Measurements from ENCODE around the gene CDHR4.
A peak's percentile ranks its signal among the peaks of the same experiment; 100 is the strongest.
"Not testable (repeated sequence)": the region's sequence is repeated elsewhere in the genome, so short reads cannot be mapped to it uniquely, and the experiment has no call there.

The CDHR4 gene, protein sequence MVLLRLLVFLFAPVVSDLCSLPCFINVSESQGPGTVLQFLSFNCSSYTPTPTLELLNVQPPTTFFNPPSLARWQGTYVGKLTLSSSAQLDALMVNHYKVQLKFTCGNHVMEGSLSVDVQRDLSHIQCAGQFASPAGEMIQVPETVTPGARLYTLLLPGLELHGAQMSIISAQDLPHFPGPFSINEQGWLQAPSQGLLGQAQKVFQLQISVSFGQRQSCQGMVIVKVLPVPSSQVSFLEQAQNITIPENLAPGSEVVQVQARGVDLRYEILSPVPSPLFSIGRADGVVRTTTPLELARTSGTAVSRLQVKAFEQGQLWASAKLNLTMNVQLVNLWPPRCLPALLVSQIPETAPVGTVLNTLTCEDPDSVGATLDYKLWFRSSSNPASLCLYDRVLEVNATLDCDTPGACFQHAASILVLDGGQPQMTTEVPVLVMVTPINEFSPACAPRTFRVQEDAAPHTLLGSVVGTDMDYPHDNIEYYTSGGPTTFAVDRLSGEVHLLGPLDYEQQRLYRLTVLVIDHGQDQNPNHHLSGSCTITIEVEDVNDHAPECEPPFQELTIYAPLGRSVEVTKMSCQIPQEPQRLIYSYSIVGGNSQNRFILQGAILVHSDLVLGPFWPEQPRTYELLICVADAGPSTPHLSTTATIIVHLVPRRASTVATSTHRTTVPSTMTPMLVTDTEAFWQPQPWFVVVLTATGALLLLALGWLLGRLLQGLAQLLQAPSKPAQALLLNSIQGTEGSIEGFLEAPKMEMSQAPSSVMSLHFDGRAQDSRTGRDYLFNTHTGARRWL
- total RNA-seq, result 0 to 0.32 (median 0.04) reads per million in 18 experiments

GRCh38 chr3:49799761-49800160, at the start of gene CDHR4:
CDHR4 (minus strand) TSS chr3:49799873; CDS start chr3:49799812, 61 bp downstream.
- no peak for DNase-seq

GRCh38 chr3:49845694-49846093, 46.0 kb upstream of the CDHR4 start:
- DNase-seq, result no peak

DNA sequence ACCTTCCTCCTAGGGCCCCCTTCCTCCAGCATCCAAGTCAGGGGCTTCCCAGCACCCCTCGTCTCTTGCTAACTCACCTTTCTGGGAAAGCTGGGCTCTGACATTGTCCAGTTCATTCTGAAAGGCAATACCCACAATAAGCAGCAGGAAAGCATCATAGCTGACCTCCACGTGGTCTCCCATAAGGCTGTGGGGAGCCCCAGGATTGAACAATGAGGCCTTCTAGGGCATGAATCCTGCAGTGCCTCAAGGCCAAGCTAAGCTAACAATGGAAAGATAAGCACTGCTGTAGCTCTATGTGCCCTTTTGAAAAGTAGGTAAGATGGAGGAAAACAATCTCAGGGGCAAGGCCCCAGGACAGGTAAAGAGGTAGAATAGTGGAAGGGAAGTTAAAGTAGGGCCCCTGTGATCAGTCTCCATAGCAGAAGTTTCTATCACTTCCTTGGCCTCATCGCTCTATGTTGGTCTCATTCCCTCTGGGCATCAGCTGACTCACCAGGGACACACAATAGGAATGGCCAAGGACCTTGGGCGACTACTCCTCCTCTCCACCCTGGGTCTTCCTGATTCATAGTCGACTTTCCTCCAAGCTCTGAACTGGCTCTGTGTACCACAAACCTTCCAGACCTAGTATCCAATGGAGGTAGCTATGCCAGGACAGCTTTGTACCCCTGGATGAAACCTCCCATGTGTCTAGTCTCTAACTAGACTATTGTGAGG, 45.0 kb upstream of the CDHR4 start:
- no peak for DNase-seq

GRCh38 chr3:49842843-49843517, 43.3 kb upstream of the CDHR4 start:
- DNase-seq, result no peak

DNA sequence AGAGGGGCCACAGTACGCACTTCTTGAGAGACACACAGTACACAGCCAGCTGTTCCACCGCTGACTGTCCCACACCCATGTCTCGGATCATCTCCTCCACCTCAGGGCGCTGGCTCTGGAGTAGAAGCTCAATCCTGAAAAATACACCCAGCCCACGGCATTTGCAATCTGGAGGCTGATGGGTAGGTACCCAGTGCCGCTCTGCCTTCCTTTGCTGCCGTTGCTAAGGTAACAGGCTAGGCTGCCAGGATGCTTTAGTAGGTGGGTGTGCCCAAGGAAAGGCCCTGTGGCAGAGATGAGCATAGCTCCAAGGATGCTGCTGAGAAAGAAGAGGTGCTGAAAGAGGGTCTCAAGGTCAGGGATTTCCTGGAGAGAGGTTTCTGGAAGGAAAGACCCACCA, 42.1 kb upstream of the CDHR4 start:
- no peak for DNase-seq

DNA sequence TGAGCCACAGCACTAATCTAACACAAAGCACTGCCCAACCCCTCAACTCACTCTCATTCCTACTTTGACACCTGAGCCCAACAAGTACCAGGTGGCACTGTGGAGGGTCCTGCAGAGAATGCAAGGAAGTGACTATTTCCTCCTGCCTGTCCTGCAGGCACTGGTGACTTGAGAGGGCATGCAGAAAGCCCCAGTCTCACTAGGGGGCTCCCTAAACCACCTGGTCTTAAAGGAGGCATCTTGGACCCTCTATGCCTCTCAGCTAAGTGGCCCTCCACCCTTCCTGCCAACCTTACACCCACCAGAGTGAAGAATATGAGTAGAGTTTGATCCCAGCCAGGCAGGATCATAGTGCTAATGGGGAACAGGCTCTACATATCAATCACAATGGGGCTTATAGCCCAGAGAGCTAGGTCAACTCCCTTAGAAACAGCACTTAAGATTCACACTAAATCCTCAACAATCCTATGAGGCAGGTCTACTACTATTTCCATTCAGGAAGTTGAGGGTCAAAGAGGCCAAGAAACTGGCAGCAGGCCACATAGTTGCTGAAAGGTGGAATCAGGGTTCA, 41.5 kb upstream of the CDHR4 start:
- DNase-seq, result no peak

- no peak for DNase-seq
Measured at GRCh38 chr3:49840388-49840787, 40.7 kb upstream of the CDHR4 start.

GRCh38 chr3:49839193-49839809, 39.6 kb upstream of the CDHR4 start:
- peak; percentile 80 to 84 for DNase-seq

DNA sequence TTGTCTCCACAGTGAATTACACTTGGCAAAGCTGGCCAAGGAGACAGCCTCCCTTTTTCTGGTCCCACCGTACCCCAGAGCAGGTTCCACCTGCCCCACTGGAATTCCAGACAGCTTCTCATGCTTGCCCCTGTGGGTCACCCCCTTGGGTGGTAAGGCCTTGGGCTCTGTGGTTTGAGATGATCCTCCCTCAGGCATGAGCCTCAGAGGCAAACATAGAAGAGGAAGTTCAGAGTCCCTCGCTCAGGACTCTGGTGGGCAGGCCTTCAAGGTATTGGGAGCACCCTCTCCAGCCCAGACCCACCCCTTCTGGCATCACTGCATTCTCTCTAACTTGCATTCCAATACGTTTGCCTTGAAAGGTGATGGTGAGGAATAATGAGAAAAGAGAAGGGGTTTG, 31.7 kb upstream of the CDHR4 start:
- no peak for DNase-seq

DNA sequence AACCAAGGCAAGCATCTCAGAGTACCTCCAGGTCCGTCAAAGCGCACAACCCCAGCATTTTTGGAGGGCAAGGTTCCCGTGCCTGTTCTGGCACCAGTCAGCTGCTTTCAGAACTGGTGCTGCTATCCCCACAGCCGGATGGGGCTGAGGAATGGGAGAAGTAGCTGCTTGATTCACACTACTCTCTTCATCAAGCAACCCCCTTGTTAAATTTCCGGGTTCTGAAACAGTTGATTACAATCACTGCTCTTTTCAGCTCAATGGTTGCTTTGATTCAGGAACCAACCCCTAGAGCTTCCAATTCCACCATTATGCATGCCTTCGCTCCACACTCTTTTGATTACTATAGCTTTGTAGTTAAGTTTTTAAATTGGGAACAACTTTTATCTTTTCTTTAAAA, 26.3 kb upstream of the CDHR4 start:
- DNase-seq, result no peak

DNA sequence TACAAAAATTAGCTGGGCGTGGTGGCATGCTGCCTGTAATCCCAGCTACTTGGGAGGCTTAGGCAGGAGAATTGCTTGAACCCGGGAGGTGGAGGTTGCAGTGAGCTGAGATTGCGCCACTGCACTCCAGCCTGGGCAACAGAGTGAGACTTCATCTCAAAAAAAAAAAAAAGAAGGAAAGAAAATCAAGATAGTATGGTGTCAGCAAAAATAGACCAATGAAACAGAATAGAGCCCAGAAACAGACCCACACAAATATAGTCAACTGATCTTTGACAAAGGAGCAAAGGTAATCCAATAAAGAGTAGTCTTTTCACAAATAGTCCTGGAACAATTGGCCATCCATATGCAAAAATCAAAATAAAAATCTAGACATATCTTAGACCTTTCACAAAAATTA, 23.5 kb upstream of the CDHR4 start:
- DNase-seq, result not testable (repeated sequence)

DNA sequence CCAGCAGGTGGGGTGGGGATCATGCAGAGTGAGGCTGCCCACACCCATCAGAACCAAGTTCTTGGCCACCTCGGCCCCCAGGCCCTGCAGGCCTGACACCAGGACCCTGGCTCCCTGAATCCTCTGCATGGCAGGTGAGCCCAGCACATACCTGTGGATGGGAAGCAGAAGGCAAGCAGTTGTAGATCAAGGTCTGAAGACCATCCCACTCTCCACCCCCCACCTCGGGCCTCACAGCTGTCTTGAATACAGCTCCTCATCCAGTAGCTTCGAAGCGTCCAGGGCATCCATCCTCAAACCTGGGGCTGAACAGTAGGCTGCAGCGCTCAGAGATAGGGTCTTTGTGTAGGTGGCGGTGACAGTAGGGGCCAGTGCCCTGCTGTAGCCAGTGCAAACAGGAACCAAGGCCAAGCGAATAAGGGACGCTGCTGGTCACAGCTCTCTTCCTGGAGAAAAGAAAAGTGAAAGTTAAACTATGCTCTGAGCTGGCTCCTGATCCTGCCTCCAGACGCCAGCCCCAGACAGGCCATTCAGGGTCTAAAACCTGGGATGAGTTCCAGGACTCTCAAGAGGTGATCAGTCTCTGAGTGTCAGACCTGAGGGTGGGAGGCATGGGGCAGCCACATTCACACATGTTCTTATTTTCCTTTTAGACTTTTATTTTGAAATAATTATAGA, 14.0 kb upstream of the CDHR4 start, which contains the start of gene UBA7:
Gene UBA7, minus strand, starts transcription at position 457 of the 678 bp plus-strand sequence. Its CDS starts 166 bp downstream, at position 291.
- DNase-seq, result peak; percentile 77 to 80

DNA sequence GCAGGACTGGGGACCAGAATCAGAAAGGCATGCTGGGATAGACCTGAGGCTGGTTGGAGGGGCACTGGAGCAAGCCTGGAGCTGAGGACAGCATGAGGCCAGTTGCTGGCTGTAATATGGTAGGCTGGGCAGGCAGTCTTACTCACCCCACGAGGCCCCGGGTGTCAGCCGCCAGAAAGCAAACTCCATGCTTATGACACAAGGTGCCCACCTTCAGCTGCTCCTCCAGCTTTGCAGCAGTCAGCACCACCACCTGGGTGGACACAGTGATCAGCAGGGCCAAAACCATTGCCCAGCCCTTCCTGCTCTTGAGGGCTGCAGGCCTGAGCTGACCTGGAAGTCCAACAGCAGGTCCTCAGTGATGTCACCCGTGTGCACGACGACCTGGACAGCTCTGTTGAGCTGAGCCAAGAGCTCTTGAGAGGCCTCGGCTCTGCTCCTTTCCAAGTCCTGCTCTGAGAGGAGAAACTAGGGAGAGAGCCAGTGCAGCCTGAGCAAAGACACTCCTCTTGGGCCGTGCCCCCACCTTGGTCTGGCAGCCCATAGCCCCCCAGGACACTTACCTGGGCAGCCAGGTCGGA, 13.3 kb upstream of the CDHR4 start:
- DNase-seq, result no peak

DNA sequence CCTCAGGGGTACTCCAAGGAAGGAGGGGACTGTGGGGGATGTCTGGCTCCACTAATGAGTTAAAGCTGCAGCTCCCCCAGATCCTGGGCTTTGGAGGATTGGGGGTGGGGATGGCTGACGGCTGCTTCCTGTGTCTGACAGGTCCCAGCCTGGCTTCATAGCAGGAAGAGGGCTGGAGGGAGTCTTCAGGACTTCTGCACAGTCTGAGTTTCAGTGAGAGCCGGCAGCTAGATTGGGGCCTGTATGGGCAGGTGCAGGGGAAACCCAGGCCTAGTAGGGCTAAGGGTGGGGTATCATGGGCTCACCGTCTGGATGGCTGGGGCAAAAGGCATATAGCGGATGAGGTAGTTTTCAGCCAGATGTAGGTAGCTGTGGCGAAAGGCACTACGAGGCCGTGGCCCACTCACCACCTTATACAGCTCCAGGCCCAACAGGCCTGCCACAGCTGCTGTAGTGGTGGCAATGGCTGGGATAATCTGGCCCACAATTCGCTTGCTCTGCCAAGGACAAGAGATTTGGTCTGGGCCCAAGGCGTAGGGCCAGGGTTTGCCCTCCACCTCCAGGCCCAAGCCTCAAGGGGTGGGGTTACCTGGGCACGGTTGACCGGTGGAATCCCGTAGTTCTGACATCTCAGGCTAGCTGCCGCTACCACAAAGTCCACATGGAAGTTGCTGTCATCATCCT, 7.9 kb upstream of the CDHR4 start:
- DNase-seq, result no peak

DNA sequence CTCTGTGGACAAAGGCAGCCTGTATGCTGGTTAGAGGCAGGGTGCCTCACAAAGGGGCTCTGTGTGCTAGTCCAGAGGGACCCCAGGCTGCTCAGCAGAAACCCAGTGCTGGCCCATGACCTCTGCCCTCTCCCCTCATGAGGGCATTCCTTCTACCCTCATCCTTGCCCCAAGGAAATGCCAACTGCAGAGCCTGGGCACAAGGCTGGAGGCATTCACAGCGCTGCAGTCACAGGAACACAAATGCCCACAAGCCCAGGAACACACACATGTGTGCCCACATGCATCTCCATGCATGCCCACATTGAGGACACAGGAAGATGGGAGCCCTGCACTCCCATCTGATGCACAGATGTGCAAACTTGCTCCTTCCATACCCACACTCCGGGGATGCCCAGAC, 7.2 kb upstream of the CDHR4 start:
- no peak for DNase-seq

DNA sequence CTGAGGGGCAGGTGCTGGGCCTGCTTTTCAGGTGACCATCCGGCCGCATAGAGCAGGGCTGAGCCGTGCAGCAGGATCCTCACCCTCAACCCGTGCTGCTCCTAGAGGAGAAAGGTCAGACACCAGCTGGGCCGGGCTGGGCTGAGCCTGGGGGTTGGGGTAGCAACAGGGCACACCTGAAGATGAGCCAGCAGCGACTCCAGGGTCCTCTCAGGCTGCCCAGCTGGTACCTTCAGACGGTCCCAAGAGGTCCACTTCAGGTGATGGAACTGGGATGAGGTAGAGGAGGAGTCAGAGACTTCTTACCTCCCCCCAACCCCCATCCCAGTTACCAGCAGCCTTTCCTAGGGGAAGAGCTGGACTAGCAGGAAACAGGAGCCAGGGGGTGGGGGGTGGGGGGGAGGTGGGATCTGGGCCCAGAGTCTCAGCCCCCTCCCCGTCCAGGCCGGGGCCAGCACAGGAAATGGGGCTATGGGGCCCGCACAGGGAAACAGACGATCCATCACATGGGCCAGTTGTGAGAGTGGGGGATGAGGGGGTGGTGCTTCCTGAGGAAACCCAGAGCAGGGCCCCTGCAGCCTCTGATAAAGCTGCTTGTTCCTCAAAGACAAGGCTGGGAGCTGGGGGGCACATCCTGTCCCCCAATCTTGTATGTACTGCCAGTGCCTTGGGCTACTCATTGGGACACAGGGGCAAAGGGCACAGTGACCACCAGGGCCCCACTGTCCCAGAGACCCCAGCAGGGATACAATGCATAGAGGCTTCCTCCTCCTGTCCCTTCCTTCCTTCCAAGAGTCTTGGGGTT, 6.4 kb upstream of the CDHR4 start:
- peak; percentile 30 to 66 for DNase-seq

DNA sequence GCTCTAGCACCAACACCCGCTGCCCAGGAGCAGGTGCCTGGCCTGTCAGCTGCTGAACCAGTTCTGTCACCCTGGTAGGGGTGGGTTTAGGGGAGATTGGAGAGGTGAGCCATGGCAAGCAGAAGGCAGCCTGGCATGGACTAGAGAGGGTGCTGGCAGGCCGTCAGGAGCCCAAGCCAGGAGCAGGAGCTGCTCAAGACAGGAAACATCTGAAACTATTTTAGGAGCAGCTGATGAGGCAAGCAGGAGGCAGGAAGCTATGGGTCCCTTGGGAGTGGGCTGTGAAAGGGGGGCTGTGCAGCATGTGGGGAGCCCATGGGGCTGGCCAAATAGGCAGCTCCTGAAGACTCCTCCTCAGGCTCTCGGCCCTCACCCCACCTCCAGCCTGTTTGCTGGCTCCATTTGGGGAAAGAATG, 5.7 kb upstream of the CDHR4 start:
- no peak for DNase-seq

DNA sequence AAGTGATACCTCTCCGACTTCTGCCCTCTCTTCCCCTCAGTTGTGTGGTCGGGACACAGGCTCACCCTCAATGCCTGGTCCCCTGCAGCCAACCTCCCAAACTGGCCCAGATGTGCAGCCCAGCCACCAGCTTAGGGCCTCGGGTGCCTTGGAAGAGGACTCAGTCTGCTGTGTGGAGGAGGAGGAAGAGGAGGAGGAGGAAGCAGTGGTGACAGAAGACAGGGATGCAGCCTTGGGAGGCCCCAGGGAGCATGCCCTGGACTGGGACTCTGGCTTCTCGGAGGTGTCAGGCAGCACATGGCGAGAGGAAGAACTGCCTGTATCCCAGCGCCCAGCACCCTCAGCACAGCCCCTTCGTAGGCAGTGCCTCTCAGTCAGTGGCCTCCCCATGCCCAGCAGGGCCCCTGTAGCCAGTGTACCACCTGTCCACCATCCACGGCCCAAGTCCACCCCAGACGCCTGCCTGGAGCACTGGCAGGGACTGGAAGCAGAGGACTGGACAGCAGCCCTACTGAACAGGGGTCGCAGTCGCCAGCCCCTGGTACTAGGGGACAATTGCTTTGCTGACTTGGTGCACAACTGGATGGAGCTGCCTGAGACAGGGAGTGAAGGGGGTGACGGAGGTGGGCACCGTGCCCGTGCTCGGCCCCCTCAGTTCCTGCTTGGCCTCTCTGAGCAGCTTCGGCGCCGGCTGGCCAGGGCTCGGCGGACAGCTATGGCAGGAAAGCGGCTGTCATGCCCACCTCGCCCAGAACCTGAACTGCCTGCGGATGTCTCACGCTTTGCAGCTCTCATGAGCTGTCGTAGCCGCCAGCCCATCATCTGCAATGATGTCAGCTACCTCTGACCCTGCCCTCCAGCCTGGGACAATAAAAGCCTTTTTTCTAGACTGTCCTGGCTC, 4.7 kb upstream of the CDHR4 start:
- no peak for DNase-seq
